GM12875 (cell line): ENCODE measurements around the gene ABCC11.

Experiments used
- H3K4me3 ChIP-seq: one replicate; pipeline ENCODE4 v1.5.1; 2011; ENCODE audit warnings: low read depth, low read length, control low read depth
- TF ChIP-seq, protein P1 (sequence below): IDR thresholded peaks from 2 replicates; pipeline ENCODE4 v1.5.1; 2011; ENCODE audit warnings: low read depth, mild to moderate bottlenecking, control low read depth, inconsistent platforms, low read length, moderate library complexity, borderline replicate concordance; ENCODE audit not compliant: insufficient read depth

ABCC11 gene

DNA sequence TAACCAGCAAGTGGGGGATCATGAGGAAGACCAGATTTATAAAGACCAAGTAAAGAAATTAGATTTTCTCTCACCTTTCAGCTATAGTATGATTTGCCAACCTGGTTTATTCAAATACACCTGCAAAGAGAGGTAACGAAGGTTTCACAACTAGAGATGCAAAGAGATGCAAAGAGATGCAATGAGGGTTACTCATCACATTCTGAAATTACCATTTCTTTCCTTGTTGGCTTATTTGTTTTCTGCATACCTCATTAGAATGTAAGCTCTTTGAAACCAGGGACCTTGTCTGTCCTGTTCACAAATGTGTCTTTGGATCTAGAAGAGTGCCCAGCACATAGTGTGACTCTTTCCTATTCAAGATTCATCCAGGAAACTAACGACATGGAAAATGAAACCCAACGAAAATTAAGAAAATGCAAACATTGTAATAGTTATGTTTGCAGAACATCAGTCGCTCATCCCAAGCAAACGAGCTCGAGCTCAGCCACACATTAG, 12.2 kb downstream of the ABCC11 start:
- no peak overlapping the region for H3K4me3 ChIP-seq
- TF ChIP-seq, protein P1, sequence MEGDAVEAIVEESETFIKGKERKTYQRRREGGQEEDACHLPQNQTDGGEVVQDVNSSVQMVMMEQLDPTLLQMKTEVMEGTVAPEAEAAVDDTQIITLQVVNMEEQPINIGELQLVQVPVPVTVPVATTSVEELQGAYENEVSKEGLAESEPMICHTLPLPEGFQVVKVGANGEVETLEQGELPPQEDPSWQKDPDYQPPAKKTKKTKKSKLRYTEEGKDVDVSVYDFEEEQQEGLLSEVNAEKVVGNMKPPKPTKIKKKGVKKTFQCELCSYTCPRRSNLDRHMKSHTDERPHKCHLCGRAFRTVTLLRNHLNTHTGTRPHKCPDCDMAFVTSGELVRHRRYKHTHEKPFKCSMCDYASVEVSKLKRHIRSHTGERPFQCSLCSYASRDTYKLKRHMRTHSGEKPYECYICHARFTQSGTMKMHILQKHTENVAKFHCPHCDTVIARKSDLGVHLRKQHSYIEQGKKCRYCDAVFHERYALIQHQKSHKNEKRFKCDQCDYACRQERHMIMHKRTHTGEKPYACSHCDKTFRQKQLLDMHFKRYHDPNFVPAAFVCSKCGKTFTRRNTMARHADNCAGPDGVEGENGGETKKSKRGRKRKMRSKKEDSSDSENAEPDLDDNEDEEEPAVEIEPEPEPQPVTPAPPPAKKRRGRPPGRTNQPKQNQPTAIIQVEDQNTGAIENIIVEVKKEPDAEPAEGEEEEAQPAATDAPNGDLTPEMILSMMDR, result no peak

DNA sequence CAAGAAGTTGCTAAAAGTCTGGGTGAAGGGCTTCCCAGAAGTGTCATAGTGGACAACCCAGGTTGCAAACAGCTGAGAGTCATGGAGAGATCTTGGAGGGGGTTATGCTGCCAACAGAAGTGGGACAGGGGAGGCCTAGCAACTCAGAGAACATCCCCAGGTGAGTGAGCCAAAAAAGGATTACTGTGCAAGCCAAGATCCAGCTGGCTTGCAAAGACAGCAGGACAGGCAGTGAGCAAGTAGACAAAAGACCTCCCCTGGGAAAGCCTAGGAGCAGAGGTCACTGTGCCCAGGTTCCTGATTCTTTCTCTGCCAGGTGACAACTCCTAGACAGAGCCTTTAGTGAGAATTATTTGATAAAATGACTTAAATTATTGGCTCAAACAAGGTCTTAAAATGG, 12.7 kb downstream of the ABCC11 start:
- TF ChIP-seq, protein P1, result no peak
- no peak overlapping the region for H3K4me3 ChIP-seq

DNA sequence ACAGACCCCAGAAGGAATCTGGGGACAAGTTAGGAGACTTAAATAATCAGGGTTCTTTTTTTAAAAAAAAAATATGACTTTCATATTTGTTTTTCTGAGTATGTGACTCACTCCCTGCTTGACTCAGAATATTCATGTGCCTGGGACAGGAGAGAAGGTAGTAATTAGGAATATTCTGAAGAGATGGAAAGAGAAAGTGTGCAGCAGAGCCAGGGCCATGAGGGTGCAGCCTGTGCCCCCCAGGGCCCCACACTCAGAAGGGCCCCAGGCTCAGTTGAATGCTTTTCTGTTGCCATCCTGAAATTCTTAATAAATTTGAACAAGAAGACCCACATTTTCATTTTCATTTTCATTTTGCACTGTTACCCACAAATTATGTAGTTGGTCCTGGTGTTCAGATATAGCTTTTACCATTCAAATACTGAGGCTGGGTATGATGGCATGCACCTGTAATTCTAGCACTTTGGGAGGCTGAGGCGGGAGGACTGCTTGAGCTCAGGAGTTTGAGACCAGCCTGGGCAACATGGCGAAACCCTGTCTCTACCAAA, 14.8 kb downstream of the ABCC11 start:
- TF ChIP-seq, protein P1, result no peak
- no peak overlapping the region for H3K4me3 ChIP-seq

DNA sequence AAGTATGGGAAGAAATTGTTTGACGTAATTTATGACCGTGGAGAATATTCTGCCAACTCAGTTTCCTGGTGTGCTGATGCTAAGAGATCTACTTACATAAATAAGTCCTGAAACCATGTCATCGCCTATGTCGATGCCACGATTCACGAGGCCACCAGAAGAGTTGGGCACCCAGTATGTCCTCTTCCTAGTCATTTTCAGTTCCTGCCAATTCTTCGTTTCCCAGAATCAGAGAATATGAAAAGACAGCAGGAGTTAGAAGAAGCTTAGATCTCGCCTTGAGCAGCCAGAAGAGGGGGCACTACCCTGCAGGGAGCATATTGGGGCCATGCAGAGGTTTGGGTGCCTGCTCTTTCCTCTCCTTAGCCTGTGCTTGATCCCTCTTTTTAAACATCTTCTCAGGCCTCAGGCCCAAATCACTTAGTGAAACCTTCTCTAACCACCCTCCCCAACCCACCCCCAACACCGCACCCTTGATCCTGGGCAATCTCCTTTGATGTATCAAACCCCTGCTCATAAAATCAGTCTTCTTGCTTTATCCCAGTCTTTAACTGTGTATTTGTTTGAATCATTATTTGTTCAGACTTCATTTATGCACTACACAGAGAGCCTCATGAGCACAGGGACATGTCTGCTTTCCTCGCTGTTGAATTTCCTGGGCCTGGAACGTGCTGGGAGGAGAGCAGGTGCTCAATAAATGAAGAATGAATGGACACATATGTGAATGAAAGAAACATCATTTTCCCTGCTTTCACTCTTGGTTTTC, 15.4 kb downstream of the ABCC11 start:
- TF ChIP-seq, protein P1, result peak; percentile 69
- H3K4me3 ChIP-seq, result no peak overlapping the region

DNA sequence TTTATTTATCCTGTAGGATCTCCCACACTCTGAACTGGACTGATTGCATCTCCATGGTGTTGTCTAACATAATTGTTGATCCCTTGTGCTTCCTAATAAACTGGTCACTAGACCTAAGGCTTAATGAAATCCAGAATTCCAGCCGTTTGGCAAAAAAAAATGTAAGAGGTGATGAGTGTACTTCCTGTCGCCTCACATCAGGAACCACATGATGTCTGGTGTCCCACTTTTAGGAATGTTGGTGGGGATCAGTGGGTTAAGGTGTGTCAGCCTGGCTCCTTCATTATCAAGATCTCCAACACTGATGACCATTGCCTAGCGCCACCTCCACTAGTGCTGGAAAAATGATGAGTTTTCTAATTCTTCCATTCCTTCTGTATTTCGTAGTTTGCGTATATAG, 21.9 kb downstream of the ABCC11 start:
- H3K4me3 ChIP-seq, result no peak overlapping the region
- TF ChIP-seq, protein P1, result no peak

DNA sequence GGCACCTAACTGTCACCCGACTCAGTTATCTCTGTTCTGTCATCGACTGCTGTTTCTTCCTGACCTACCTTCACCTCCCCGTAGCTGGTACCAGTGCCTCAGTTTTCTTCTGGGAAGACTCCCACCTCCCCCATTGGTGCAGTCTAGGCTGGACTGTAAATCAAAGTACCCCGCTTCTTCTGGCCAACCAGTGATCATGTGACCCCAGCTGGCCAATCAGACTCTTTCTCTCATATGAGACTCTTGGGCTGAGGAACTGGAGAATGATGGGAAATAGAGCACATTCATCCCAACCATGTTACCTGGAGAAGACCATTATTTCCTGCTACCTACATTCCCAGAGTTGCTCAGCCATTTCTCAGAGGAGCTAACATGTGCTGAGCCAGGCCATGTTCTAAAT, 23.8 kb downstream of the ABCC11 start:
- TF ChIP-seq, protein P1, result no peak
- H3K4me3 ChIP-seq, result no peak overlapping the region

DNA sequence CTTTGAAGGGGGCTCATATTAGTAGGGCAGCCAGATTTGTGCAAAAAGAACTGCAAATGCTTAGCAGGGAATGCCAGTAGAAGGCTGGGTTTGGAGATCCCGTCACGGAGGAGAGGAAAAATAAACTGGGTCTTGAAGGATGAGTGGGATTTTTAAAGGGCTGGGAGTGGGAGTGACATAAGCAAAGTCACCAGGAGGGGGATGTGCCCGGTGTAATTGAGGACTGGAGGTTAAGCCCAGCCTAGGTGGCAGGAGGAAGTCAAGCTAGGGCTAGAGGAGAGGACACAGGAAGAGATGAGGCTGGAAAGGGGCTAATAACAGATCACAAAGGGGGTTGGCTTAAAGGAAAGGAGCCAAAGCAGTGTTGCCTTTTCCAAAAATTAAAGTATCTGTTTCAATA, 26.4 kb downstream of the ABCC11 start:
- H3K4me3 ChIP-seq, result no peak overlapping the region
- TF ChIP-seq, protein P1, result no peak
